Mucosa of descending colon (tissue), 3 donors: Measurements from ENCODE around the gene FSTL3. TPM values are rescaled to one million over a fixed set of nuclear protein-coding genes. Genes with fewer than 3 reads are reported as not detected.
A peak's percentile ranks its signal among the peaks of the same experiment; 100 is the strongest.

ENCODE experiments used
- ATAC-seq: fragments of 200-7000 bp; cut with Tn5 transposase; one replicate; pipeline ENCODE4 v1.9.1; 2020; ENCODE audit warnings: mild to moderate bottlenecking, moderate library complexity
- DNase-seq, 3 donors: peaks; one replicate each; pipeline ENCODE4 v3.0.0-alpha.2; 2020
- H3K36me3 ChIP-seq: fragments of 200-600 bp; one replicate; pipeline ENCODE4 v1.8.0; 2021; ENCODE audit warnings: low read depth, mild to moderate bottlenecking
- H3K4me1 ChIP-seq: fragments of 200-600 bp; one replicate; pipeline ENCODE4 v1.8.0; 2021; ENCODE audit warnings: low read depth, mild to moderate bottlenecking
- H3K4me3 ChIP-seq: fragments of 200-600 bp; one replicate; pipeline ENCODE4 v1.8.0; 2021; ENCODE audit warnings: mild to moderate bottlenecking
- H3K9me3 ChIP-seq: fragments of 200-600 bp; one replicate; pipeline ENCODE4 v1.8.0; 2021; ENCODE audit warnings: mild to moderate bottlenecking
- CTCF ChIP-seq: fragments of 200-600 bp; IDR thresholded peaks from one replicate; pipeline ENCODE4 v1.8.0; 2022; ENCODE audit warnings: antibody characterized with exemption, mild to moderate bottlenecking
- intact Hi-C, 2 donors: fragments of 100-400 bp; cut with DNase I in 1 of 2; cut with micrococcal nuclease in 1 of 2; formaldehyde crosslinking; loops; one replicate each; pipeline versions ENCODE4 v1.11.0 to v1.11.1; 2022; cut with DNase I, micrococcal nuclease
- total RNA-seq, 3 donors: library from RNA; stranded (reverse); fragmentation: NEBNext Ultra II Directional in 2 of 3; extraction: Animal tissue kit (Norgen Biotek cat#: 25700) in 2 of 3; gene quantifications; one replicate each; pipeline versions ENCODE4 v1.2.1 to v1.2.4, GENCODE V29; 2021 to 2023
- donor health status: DM: no; HTN: no; CAD: no; lungs with moderate emphysema.
- donor health status: DM: no; HTN: no; CAD: no.
- donor health status: DM: no; HTN: yes; CAD: no.

The FSTL3 gene
- total RNA-seq, 3 donors from 2014 or later, result 2.6 to 25.0 (median 12.8) TPM

GRCh38 chr19:718991-719512, 42.9 kb downstream of the FSTL3 start:
- Histone ChIP-seq H3K4me3 (no peak overlapping the region), H3K9me3 (peaks cover 4% of the 10 kb centered on the region), H3K36me3 (no peaks in the 10 kb centered on the region), H3K4me1 (no peaks in the 10 kb centered on the region)
- intact Hi-C loops, result no loop called here
- no peak for TF ChIP-seq CTCF
- DNase-seq (peak in 2 of 3 donors; percentile 41 to 67), ATAC-seq (peak; percentile 42)

- intact Hi-C loops, result no loop called here
- H3K36me3 ChIP-seq, result no peaks in the 10 kb centered on the region
- no peak for DNase-seq
- H3K9me3 ChIP-seq, result peaks cover 4% of the 10 kb centered on the region
- TF ChIP-seq CTCF, result no peak
- no peaks in the 10 kb centered on the region for H3K4me1 ChIP-seq
- no peak overlapping the region for H3K4me3 ChIP-seq
- ATAC-seq, result no peak
Observed at GRCh38 chr19:719636-720344, 43.6 kb downstream of the FSTL3 start.

GRCh38 chr19:720345-721160, 44.4 kb downstream of the FSTL3 start:
- Histone ChIP-seq H3K9me3 (peaks cover under 1% of the 10 kb centered on the region), H3K4me1 (no peaks in the 10 kb centered on the region), H3K4me3 (no peak overlapping the region), H3K36me3 (no peaks in the 10 kb centered on the region)
- TF ChIP-seq CTCF, result no peak
- intact Hi-C loops, result no loop called here
- DNase-seq (no peak), ATAC-seq (peak; percentile 43)

GRCh38 chr19:722553-723101, 46.4 kb downstream of the FSTL3 start:
- no peak for ATAC-seq
- no peaks in the 10 kb centered on the region for H3K9me3 ChIP-seq
- no peaks in the 10 kb centered on the region for H3K4me1 ChIP-seq
- no peak for DNase-seq
- H3K4me3 ChIP-seq, result no peak overlapping the region
- intact Hi-C loops, result no loop called here
- no peak for TF ChIP-seq CTCF
- no peaks in the 10 kb centered on the region for H3K36me3 ChIP-seq

- Histone ChIP-seq H3K36me3 (no peaks in the 10 kb centered on the region), H3K4me3 (no peak overlapping the region), H3K9me3 (no peaks in the 10 kb centered on the region), H3K4me1 (no peaks in the 10 kb centered on the region)
- intact Hi-C loops, result no loop called here
- no peak for DNase-seq
- no peak for ATAC-seq
- TF ChIP-seq CTCF, result no peak
Observed at GRCh38 chr19:723247-723646, 47.1 kb downstream of the FSTL3 start.
